Mucosa of descending colon (tissue), 3 donors: ENCODE results near the gene CDH4. TPM values are rescaled to one million over a fixed set of nuclear protein-coding genes. Genes with fewer than 3 reads are reported as not detected.

Experiments
- ATAC-seq: fragments of 200-7000 bp; cut with Tn5 transposase; one replicate; pipeline ENCODE4 v1.9.1; 2020; ENCODE audit warnings: mild to moderate bottlenecking, moderate library complexity
- DNase-seq, 3 donors: peaks; one replicate each; pipeline ENCODE4 v3.0.0-alpha.2; 2020
- H3K36me3 ChIP-seq: fragments of 200-600 bp; one replicate; pipeline ENCODE4 v1.8.0; 2021; ENCODE audit warnings: low read depth, mild to moderate bottlenecking
- H3K4me1 ChIP-seq: fragments of 200-600 bp; one replicate; pipeline ENCODE4 v1.8.0; 2021; ENCODE audit warnings: low read depth, mild to moderate bottlenecking
- H3K4me3 ChIP-seq: fragments of 200-600 bp; one replicate; pipeline ENCODE4 v1.8.0; 2021; ENCODE audit warnings: mild to moderate bottlenecking
- H3K9me3 ChIP-seq: fragments of 200-600 bp; one replicate; pipeline ENCODE4 v1.8.0; 2021; ENCODE audit warnings: mild to moderate bottlenecking
- intact Hi-C, 2 donors: fragments of 100-400 bp; cut with DNase I in 1 of 2; cut with micrococcal nuclease in 1 of 2; formaldehyde crosslinking; loops; one replicate each; pipeline versions ENCODE4 v1.11.0 to v1.11.1; 2022; cut with DNase I, micrococcal nuclease
- total RNA-seq, 3 donors: library from RNA; stranded (reverse); fragmentation: NEBNext Ultra II Directional in 2 of 3; extraction: Animal tissue kit (Norgen Biotek cat#: 25700) in 2 of 3; gene quantifications; one replicate each; pipeline versions ENCODE4 v1.2.1 to v1.2.4, GENCODE V29; 2021 to 2023
- TF ChIP-seq, protein P1 (sequence below): fragments of 200-600 bp; IDR thresholded peaks from one replicate; pipeline ENCODE4 v1.8.0; 2022; ENCODE audit warnings: antibody characterized with exemption, mild to moderate bottlenecking
- donor health status: DM: no; HTN: no; CAD: no; lungs with moderate emphysema.
- donor health status: DM: no; HTN: no; CAD: no.
- donor health status: DM: no; HTN: yes; CAD: no.

CDH4 gene
- total RNA-seq, 3 donors from 2014 or later: 0.16 TPM; not detected in 2

DNA sequence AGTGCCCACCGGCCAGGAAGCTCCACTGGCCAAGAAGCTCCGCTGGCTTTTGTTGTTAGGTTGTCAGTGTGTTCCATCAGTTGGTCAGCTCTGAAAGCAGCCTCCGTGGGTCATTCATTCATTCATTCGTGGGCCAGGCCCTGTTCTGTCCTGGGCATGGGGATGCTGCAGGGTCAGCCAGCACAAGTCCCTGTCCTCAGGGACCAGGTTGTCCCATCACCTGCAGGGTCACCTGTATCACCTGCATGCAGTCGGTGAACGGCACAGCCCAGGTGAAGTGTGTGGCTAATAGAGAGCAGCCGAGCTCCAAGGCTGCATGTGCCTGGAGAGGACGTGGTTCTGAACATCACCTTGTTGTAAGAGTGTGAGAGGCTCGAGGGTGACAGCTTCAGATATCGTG lies 403.5 kb downstream of the CDH4 start:
- intact Hi-C loops: no loop called here
- ATAC-seq: no peak
- H3K4me1 ChIP-seq: no peaks in the 10 kb centered on the region

DNA sequence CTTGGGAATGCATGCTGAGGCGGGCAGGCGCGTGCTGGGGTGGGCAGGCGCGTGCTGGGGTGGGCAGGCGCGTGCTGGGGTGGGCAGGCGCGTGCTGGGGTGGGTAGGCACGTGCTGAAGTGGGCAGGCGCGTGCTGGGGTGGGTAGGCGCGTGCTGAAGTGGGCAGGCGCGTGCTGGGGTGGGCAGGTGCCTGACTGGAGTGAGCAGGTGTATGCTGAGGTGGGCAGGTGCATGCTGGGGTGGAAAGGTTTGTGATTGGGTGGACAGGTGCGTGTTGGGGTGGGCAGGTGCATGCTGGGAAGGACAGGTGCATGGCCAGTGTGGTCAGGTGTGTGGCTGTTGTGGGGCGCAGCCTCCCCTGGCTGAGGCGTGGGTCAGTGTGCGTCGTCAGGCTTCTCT lies 404.1 kb downstream of the CDH4 start:
- ATAC-seq: no peak
- TF ChIP-seq, protein P1, sequence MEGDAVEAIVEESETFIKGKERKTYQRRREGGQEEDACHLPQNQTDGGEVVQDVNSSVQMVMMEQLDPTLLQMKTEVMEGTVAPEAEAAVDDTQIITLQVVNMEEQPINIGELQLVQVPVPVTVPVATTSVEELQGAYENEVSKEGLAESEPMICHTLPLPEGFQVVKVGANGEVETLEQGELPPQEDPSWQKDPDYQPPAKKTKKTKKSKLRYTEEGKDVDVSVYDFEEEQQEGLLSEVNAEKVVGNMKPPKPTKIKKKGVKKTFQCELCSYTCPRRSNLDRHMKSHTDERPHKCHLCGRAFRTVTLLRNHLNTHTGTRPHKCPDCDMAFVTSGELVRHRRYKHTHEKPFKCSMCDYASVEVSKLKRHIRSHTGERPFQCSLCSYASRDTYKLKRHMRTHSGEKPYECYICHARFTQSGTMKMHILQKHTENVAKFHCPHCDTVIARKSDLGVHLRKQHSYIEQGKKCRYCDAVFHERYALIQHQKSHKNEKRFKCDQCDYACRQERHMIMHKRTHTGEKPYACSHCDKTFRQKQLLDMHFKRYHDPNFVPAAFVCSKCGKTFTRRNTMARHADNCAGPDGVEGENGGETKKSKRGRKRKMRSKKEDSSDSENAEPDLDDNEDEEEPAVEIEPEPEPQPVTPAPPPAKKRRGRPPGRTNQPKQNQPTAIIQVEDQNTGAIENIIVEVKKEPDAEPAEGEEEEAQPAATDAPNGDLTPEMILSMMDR: no peak
- intact Hi-C loops: no loop called here

More for the DNA sequence above, 403.5 kb downstream of the CDH4 start:
- Histone ChIP-seq H3K36me3 (no peaks in the 10 kb centered on the region), H3K4me3 (no peak overlapping the region), H3K9me3 (no peaks in the 10 kb centered on the region)
- no peak for DNase-seq
- TF ChIP-seq, protein P1: no peak

DNA sequence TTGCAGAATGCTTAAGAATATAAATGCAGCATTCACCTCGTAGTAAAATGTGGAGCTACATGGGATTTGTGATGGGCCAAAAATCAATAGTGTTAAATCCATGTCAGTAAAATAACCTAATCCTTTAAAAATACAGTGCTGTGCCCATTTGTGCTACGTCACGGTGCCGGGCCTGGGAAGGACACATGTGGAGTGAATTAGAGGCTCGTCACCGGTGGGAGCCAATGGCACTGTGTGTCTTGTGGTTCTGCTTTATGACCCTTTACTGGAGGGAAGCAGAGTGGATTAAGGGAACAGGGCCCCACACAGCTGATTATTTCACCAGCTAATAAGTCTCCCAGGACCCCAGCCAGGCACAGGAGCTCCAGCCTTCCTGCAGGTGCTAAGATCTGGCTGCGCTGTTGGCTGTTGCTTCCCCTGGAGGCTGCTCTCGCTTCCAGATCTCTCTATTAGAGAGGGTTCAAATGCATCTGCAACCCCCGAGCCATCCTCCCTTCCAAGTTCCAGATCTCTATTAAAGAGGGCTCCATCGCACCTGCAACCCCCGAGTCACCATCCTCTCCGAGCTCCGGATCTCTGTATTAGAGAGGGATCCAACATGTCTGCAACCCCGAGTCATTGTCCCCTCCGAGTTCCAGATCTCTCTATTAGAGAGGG lies 405.8 kb downstream of the CDH4 start:
- intact Hi-C loops: no loop called here
- Histone ChIP-seq H3K4me1 (no peaks in the 10 kb centered on the region), H3K4me3 (no peak overlapping the region), H3K36me3 (no peaks in the 10 kb centered on the region), H3K9me3 (no peaks in the 10 kb centered on the region)
- no peak for ATAC-seq
- TF ChIP-seq, protein P1: no peak
- no peak for DNase-seq

More for the DNA sequence above, 404.1 kb downstream of the CDH4 start:
- no peaks in the 10 kb centered on the region for H3K9me3 ChIP-seq
- DNase-seq: no peak
- no peaks in the 10 kb centered on the region for H3K4me1 ChIP-seq
- H3K4me3 ChIP-seq: no peak overlapping the region
- no peaks in the 10 kb centered on the region for H3K36me3 ChIP-seq

DNA sequence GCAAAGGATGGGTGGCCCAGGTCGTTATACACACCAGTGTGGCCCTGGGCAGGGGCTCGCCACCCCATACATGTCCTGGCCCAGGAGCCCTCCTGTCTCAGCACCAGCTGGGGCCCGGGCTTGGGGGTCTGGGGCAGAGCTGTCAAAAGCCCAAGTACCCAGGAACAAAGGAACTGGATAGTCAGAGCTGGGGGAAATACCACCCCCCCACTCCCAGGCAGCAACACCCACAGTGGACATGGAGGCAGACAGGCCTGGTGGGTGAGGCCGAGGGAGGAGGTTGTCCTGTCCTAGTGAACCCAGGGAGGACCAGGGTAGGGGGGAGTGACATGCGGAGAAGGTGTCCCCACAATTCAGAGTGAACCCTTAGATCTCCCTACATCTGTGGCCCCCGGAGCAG lies 406.5 kb downstream of the CDH4 start:
- intact Hi-C loops: no loop called here
- no peak for ATAC-seq

DNA sequence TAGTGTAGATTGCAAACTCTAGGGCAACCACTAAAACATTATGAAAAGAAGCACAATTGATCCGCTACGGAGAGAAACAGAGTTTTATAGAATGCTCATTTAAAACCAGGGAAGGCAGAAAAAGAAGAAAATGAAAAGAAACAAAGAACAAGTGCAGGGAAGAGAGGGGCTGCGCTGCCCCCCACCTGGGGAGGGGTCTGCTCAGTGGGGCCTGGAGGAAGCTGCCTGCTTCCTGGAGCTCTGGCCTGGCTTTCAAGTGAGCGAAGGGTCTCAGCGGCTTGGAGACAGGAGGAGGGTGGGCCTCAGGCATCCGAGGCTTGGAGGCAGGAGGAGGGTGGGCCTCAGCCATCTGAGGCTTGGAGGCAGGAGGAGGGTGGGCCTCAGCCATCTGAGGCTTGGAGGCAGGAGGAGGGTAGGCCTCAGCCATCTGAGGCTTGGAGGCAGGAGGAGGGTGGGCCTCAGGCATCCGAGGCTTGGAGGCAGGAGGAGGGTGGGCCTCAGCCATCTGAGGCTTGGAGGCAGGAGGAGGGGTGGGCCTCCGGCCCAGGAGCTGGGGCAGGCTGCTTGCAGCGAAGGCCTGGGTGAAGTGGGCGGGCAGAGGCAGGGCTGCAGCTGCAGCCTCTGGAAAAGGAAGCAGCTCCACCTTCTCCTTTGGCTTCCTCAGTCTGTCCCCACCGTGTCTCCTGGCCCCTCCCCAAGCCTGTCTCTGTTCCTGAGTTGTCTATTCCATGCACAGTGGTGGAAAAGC lies 407.4 kb downstream of the CDH4 start:
- intact Hi-C loops: no loop called here
- H3K4me1 ChIP-seq: no peaks in the 10 kb centered on the region
- DNase-seq (no peak), ATAC-seq (no peak)
- H3K4me3 ChIP-seq: no peak overlapping the region
- no peaks in the 10 kb centered on the region for H3K36me3 ChIP-seq
- TF ChIP-seq, protein P1: no peak
- no peaks in the 10 kb centered on the region for H3K9me3 ChIP-seq

More for the DNA sequence above, 406.5 kb downstream of the CDH4 start:
- no peak for DNase-seq
- Histone ChIP-seq H3K4me3 (no peak overlapping the region), H3K9me3 (no peaks in the 10 kb centered on the region), H3K4me1 (no peaks in the 10 kb centered on the region), H3K36me3 (no peaks in the 10 kb centered on the region)
- TF ChIP-seq, protein P1: no peak
